Karpas-422 (cell line): ENCODE data around the gene EARS2. TPM values are rescaled to one million over a fixed set of nuclear protein-coding genes. Genes with fewer than 3 reads are reported as not detected.
"Not testable (repeated sequence)": the region's sequence is repeated elsewhere in the genome, so short reads cannot be mapped to it uniquely, and the experiment has no call there.

Source experiments
- DNase-seq: peaks from one replicate; pipeline ENCODE4 v3.0.0-alpha.2; 2015
- H2AFZ ChIP-seq: fragments of 200-600 bp; sonication (generic); 2 replicates; pipeline ENCODE4 v1.6.1; 2014; ENCODE audit warnings: antibody characterized with exemption, low read length, mixed read lengths
- H3K27ac ChIP-seq: fragments of 200-600 bp; sonication (generic); 2 replicates; pipeline ENCODE4 v1.5.1; 2014; ENCODE audit warnings: mild to moderate bottlenecking, low read length, moderate library complexity
- H3K27me3 ChIP-seq: fragments of 200-600 bp; sonication (generic); 2 replicates; pipeline ENCODE4 v1.6.1; 2014; ENCODE audit warnings: low read length, mixed read lengths
- H3K36me3 ChIP-seq: fragments of 200-600 bp; sonication (generic); 2 replicates; pipeline ENCODE4 v1.6.1; 2014; ENCODE audit warnings: low read length, mixed read lengths; ENCODE audit not compliant: insufficient read depth
- H3K4me1 ChIP-seq: fragments of 200-600 bp; sonication (generic); 2 replicates; pipeline ENCODE4 v1.6.1; 2014; ENCODE audit warnings: mild to moderate bottlenecking, low read length, mixed read lengths
- H3K4me2 ChIP-seq: fragments of 200-600 bp; sonication (generic); 2 replicates; pipeline ENCODE4 v1.6.1; 2014; ENCODE audit warnings: low read length, low read depth, mild to moderate bottlenecking; ENCODE audit not compliant: poor library complexity, severe bottlenecking
- H3K4me3 ChIP-seq: fragments of 200-600 bp; sonication (generic); 2 replicates; pipeline ENCODE4 v1.5.1; 2014; ENCODE audit warnings: mild to moderate bottlenecking, antibody characterized with exemption, low read length, mixed read lengths
- H3K79me2 ChIP-seq: fragments of 200-600 bp; sonication (generic); 2 replicates; pipeline ENCODE4 v1.6.1; 2014; ENCODE audit warnings: mild to moderate bottlenecking, low read length, mixed read lengths
- H3K9ac ChIP-seq: fragments of 200-600 bp; sonication (generic); 2 replicates; pipeline ENCODE4 v1.6.0; 2014; ENCODE audit warnings: low read length
- H3K9me2 ChIP-seq: fragments of 200-600 bp; sonication (generic), shearing (Covaris generic); replicated peaks from 2 replicates; pipeline ENCODE4 v1.6.0; 2014; ENCODE audit warnings: mild to moderate bottlenecking, low read length, moderate library complexity; ENCODE audit not compliant: insufficient read depth
- H3K9me3 ChIP-seq: fragments of 300-700, 200-600 bp; sonication (generic); 2 replicates; pipeline ENCODE4 v1.6.1; 2014; ENCODE audit warnings: low read length, mixed read lengths
- H4K20me1 ChIP-seq: fragments of 200-600 bp; sonication (generic); 2 replicates; pipeline ENCODE4 v1.6.1; 2014; ENCODE audit warnings: mild to moderate bottlenecking, antibody characterized with exemption, low read length, low read depth; ENCODE audit not compliant: insufficient read depth
- total RNA-seq: library from RNA; depleted of rRNA; stranded (reverse); fragments of >200 nt; shearing (Covaris generic); gene quantifications from 2 replicates; pipeline ENCODE4 v1.2.3, GENCODE V29; 2014; ENCODE audit warnings: low replicate concordance

The EARS2 gene
- total RNA-seq, 1 experiment from 2014 or later: 25.5 TPM

GRCh38 chr16:23484510-23485256, 72.5 kb downstream of the EARS2 start:
- Histone ChIP-seq H3K4me1 (no peaks in the 10 kb centered on the region), H3K79me2 (peaks cover 42% of the 10 kb centered on the region), H4K20me1 (peaks cover 18% of the 10 kb centered on the region), H3K27ac (no peak overlapping the region), H3K9me3 (no peaks in the 10 kb centered on the region), H3K9me2 (no peaks in the 10 kb centered on the region), H3K27me3 (no peaks in the 10 kb centered on the region), H2AFZ (no peak overlapping the region), H3K4me2 (no peak overlapping the region), H3K4me3 (no peak overlapping the region), H3K9ac (no peak overlapping the region), H3K36me3 (peaks cover 82% of the 10 kb centered on the region)
- no peak for DNase-seq

DNA sequence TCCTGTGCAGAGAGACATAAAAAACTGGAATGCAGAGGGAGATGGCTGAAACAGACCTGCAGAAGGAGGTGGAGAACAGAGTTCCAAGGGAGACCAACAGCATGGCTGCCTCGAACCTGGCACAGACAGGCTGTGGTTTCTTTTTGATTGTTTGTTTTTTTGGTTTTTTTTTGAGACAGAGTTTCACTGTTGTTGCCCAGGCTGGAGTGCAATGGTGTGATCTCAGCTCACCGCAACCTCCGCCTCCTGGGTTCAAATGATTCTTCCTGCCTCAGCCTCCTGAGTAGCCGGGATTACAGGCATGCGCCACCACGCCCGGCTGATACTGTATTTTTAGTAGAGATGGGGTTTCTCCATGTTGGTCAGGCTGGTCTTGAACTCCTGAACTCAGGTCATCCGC, 73.7 kb downstream of the EARS2 start:
- not testable (repeated sequence) for DNase-seq, H3K9me2 ChIP-seq, H3K4me1 ChIP-seq, H3K9me3 ChIP-seq, H3K9ac ChIP-seq, H3K27ac ChIP-seq, H3K4me3 ChIP-seq, H3K27me3 ChIP-seq, H2AFZ ChIP-seq, H3K4me2 ChIP-seq
- peaks cover 32% of the 10 kb centered on the region for H3K79me2 ChIP-seq
- peaks cover 18% of the 10 kb centered on the region for H4K20me1 ChIP-seq
- peaks cover 83% of the 10 kb centered on the region for H3K36me3 ChIP-seq

DNA sequence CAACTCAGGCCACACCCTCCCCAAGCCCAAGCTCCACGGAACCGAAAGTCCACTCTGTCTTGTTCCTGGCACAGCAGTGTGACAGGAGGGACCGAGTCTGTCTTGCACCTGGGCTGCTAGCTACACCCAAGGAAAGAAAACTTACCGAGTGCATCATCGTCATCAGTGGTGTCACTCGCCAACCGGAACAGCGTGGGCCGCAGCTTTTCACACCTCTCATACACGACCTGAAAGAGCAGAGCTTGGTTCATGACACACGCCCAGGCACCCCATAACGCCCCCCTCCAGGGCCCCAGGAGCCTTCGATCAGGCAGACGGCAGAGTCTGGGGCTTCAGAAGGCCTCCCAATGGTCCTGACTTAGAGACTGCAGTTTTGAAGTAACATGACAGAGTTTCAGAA, 74.4 kb downstream of the EARS2 start:
- Histone ChIP-seq H3K9me3 (no peaks in the 10 kb centered on the region), H2AFZ (no peak overlapping the region), H4K20me1 (peaks cover 18% of the 10 kb centered on the region), H3K4me2 (no peak overlapping the region), H3K79me2 (peaks cover 30% of the 10 kb centered on the region), H3K27ac (no peak overlapping the region), H3K9ac (no peak overlapping the region), H3K9me2 (no peaks in the 10 kb centered on the region), H3K36me3 (peaks cover 82% of the 10 kb centered on the region), H3K4me1 (no peaks in the 10 kb centered on the region), H3K4me3 (no peak overlapping the region), H3K27me3 (no peaks in the 10 kb centered on the region)
- no peak for DNase-seq

DNA sequence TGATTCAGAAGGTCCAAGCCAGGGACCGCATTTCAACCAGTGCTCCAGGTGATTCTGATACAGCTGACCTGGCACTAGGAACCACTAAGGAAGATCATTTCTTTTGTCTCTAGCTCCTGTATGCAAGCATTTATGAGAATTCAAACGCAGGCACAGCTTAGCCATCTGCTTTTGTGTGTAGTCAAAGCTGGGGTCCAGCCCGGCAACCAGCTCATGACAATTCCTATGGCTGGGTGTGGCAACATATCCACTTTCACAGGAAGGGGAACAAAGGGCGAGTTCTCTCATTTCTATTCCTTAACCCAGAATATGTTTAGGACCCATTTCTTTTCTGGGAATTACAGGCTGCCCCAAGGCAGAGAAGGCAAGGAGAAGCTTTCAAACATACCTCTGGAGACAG, 76.9 kb downstream of the EARS2 start:
- Histone ChIP-seq H3K4me2 (no peak overlapping the region), H4K20me1 (peaks cover 18% of the 10 kb centered on the region), H3K9ac (no peak overlapping the region), H3K27me3 (no peaks in the 10 kb centered on the region), H3K27ac (no peak overlapping the region), H3K9me3 (no peaks in the 10 kb centered on the region), H3K36me3 (peaks cover 74% of the 10 kb centered on the region), H3K79me2 (peaks cover 24% of the 10 kb centered on the region), H3K9me2 (no peaks in the 10 kb centered on the region), H3K4me1 (peaks cover 8% of the 10 kb centered on the region), H2AFZ (no peak overlapping the region), H3K4me3 (no peak overlapping the region)
- no peak for DNase-seq

DNA sequence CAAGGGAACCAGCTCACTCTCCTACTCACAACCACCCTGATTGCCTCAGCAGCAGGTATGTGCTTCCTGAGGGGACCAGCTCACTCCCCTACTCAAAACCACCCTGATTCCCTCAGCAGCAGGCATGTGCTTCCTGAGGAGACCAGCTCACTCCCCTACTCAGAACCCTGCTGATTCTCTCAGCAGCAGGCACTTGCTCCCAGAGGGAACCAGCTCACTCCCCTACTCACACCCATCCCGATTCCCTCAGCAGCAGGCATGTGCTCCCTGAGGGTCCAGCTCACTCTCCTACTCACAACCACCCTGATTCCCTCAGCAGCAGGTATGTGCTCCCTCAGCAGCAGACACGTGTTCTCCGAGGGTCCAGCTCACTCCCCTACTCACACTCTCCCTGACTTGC, 78.0 kb downstream of the EARS2 start:
- Histone ChIP-seq H3K4me1 (peaks cover 8% of the 10 kb centered on the region), H3K36me3 (peaks cover 70% of the 10 kb centered on the region), H3K4me2 (no peak overlapping the region), H3K27ac (no peak overlapping the region), H3K9me3 (no peaks in the 10 kb centered on the region), H3K27me3 (no peaks in the 10 kb centered on the region), H4K20me1 (peaks cover 18% of the 10 kb centered on the region), H2AFZ (no peak overlapping the region), H3K9ac (no peak overlapping the region), H3K9me2 (no peaks in the 10 kb centered on the region), H3K4me3 (no peak overlapping the region), H3K79me2 (peaks cover 18% of the 10 kb centered on the region; the same call in 1 of the 2 replicates)
- DNase-seq: no peak

- peaks cover 76% of the 10 kb centered on the region for H3K36me3 ChIP-seq
Measured at GRCh38 chr16:23478566-23478965, 78.6 kb downstream of the EARS2 start.

GRCh38 chr16:23476289-23476688, 80.9 kb downstream of the EARS2 start:
- no peaks in the 10 kb centered on the region for H3K27me3 ChIP-seq
- peak; percentile 56 for DNase-seq
- peaks cover 14% of the 10 kb centered on the region; the same call in 1 of the 2 replicates for H3K79me2 ChIP-seq
- peaks cover 61% of the 10 kb centered on the region for H3K36me3 ChIP-seq
- peaks cover 4% of the 10 kb centered on the region; the same call in 1 of the 2 replicates for H4K20me1 ChIP-seq
- no peak overlapping the region for H3K4me2 ChIP-seq
- no peak overlapping the region for H3K9ac ChIP-seq
- no peaks in the 10 kb centered on the region for H3K9me3 ChIP-seq
- peaks cover 8% of the 10 kb centered on the region for H3K4me1 ChIP-seq
- no peak overlapping the region for H3K27ac ChIP-seq
- H3K9me2 ChIP-seq: no peaks in the 10 kb centered on the region
- no peak overlapping the region for H3K4me3 ChIP-seq
- H2AFZ ChIP-seq: no peak overlapping the region

More at GRCh38 chr16:23478566-23478965, 78.6 kb downstream of the EARS2 start:
- no peak for DNase-seq
- Histone ChIP-seq H2AFZ (no peak overlapping the region), H3K9ac (no peak overlapping the region), H4K20me1 (peaks cover 18% of the 10 kb centered on the region), H3K4me2 (no peak overlapping the region), H3K9me2 (no peaks in the 10 kb centered on the region), H3K9me3 (no peaks in the 10 kb centered on the region), H3K27ac (no peak overlapping the region), H3K4me1 (peaks cover 8% of the 10 kb centered on the region), H3K27me3 (no peaks in the 10 kb centered on the region), H3K4me3 (no peak overlapping the region), H3K79me2 (peaks cover 18% of the 10 kb centered on the region; the same call in 1 of the 2 replicates)
